Motor neuron (in vitro differentiated cells): ENCODE measurements around the gene KCTD19. TPM values are rescaled to one million over a fixed set of nuclear protein-coding genes. Genes with fewer than 3 reads are reported as not detected.
"Not testable (repeated sequence)": the region's sequence is repeated elsewhere in the genome, so short reads cannot be mapped to it uniquely, and the experiment has no call there.

Experiments
- ATAC-seq, 8 experiments: fragments of 200-7000 bp; cut with Tn5 transposase; replicated peaks in 6 of 8; 2 replicates each; pipeline ENCODE4 v1.8.0; 2021; ENCODE audit warnings: mild to moderate bottlenecking in 8 of 8, moderate library complexity in 8 of 8
- H3K27ac ChIP-seq, 2 donors: fragments of 250-450 bp; sonication (Bioruptor Pico); 2 replicates each; pipeline ENCODE4 v1.9.0; 2021; ENCODE audit warnings: antibody characterized with exemption in 2 of 2, mild to moderate bottlenecking in 2 of 2, moderate library complexity in 1 of 2
- H3K4me1 ChIP-seq, 2 donors: fragments of 250-450 bp; sonication (Bioruptor Pico); replicated peaks in 1 of 2; 2 replicates each; pipeline ENCODE4 v1.6.1; 2021; ENCODE audit warnings: antibody characterized with exemption in 2 of 2, mild to moderate bottlenecking in 2 of 2, moderate library complexity in 1 of 2
- H3K4me3 ChIP-seq, 5 donors: fragments of 250-450 bp; sonication (Bioruptor Pico); 2 replicates each; pipeline ENCODE4 v1.9.0; 2021; ENCODE audit warnings: antibody characterized with exemption in 5 of 5, mild to moderate bottlenecking in 5 of 5, moderate library complexity in 4 of 5
- WGBS, 10 experiments: fragments of 450-650 bp; shearing (Covaris generic); methylation state at CpG; one replicate each; pipeline ENCODE4 v1.0.0; 2022; 5-methylcytosine and 5-hydroxymethylcytosine counted together
- in situ Hi-C, 9 experiments: fragments of 400-800 bp; cut with MboI; loops; one replicate each; pipeline ENCODE4 v1.15.0; 2021; ENCODE audit warnings: low sequenced_read_pairs in 9 of 9, low pct_unique_long_range_greater_than_20kb in 2 of 9; ENCODE audit not compliant: unreplicated experiment in 9 of 9
- total RNA-seq, 8 experiments: library from RNA; unstranded; fragments of 300-600 nt; gene quantifications; 2 replicates each; pipeline versions ENCODE4 v1.2.3 to v1.2.4, GENCODE V29; 2022

KCTD19 gene
- 1 to 10 TPM in 3 of 8 experiments, under 1 TPM in 5; 0.15 to 1.8 (median 0.90) TPM for total RNA-seq

DNA sequence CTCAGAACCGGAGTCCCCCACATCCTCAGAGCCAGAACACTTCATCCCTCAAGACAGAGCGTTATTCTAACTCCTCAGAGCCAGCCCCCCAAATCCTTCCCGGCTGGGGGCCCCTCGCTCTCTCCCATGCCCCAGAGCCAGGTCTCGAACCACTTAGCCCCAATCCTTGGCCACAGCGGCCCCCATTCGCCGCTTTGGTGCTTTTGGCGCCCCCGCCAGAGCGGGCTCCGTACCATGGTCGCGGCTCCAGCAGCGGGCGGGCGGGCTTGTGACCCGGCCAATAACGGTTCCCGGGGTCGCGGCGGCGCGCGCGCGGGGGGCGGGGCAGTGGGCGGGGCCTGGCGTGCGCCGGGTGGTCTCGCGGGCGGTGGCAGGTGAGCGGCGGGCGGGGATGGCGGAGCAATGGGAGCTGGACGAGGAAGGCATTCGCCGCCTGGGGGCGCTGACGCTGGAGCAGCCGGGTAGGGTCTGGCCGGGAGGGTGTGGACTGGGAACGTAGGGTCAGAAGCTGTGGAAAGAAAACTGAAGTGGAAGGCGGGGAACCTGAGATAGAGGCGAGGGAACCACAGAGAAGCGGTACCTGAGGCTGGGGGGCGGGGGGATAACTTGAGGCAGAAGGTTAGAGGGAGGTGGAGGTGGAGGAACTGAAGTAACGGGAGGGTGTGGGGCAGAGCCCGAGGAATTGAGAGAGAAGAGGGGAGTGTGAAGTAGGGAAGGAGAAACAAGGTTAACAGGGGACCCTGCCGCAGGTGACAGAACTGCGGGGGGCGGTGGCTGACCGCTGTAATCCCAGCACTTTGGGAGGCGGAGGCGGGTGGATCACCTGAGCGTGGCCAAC is at the start of gene KCTD19, which contains the start of gene LRRC36:
KCTD19 (minus strand) TSS at position 270 of the 838 bp plus-strand sequence; CDS start at position 236, 34 bp downstream.
LRRC36 (plus strand) TSS at position 344 of the 838 bp plus-strand sequence; CDS start at position 392, 48 bp downstream.
- H3K27ac ChIP-seq, result peak within 1 kb of the TSS in 1 of 2 donors; percentile 15
- H3K4me1 ChIP-seq, result peaks cover 0 to 8% of the 10 kb centered on the region in 2 donors
- peak within 1 kb of the TSS; percentile 29 to 44 (median 33) for H3K4me3 ChIP-seq
- 0 to 60% (median 29%) methylated on average over 1 to 4 of the region's 61 CpGs; no CpG with 5 or more reads in 6 of the 10 experiments for WGBS, 10 experiments
- ATAC-seq, result peak; percentile 85 to 99 (median 99)
- in situ Hi-C loops, result no loop called here

DNA sequence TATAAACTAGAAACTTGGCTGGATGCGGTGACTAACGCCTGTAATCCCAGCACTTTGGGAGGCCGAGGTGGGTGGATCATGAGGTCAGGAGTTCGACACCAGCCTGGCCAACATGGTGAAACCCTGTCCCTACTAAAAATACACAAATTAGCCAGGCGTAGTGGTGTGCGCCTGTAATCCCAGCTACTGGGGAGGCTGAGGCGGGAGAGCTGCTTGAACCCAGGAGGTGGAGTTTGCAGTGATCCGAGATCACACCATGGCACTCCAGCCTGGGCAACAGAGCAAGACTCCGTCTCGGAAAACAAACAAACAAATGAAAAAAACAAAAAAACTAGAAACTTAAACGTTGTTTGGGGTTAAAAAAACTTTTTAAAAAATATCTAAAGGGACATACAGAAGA is 49.5 kb upstream of the KCTD19 start:
- ATAC-seq, H3K4me3 ChIP-seq, H3K27ac ChIP-seq, in situ Hi-C loops, H3K4me1 ChIP-seq: not testable (repeated sequence)
- WGBS, 10 experiments, result 0 to 93% (median 86%) methylated on average over 1 to 11 of the region's 11 CpGs

DNA sequence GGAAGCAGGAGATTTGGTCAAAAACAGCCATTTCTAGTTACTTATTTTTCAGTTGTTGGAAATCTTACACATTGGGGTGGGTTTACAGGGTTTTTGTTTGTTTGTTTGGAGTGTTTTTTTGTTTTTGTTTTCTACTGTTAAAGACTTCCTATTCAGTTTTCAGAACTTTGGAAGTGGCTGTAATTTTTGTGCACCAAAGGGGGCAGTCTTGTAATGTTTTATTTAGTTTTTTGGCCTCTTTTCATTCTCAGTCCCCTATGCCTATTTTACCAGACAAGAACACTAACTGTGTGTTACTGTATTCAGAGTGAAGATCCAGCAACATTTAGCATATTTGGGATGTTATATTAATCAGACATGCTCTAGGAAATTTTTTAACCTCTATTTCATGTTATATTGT is 46.1 kb upstream of the KCTD19 start:
- in situ Hi-C loops, result no loop called here
- H3K27ac ChIP-seq, result no peak overlapping the region
- no peaks in the 10 kb centered on the region for H3K4me1 ChIP-seq
- peak in 4 of 8 experiments; percentile 26 to 54 (median 44) for ATAC-seq
- H3K4me3 ChIP-seq, result no peak overlapping the region

DNA sequence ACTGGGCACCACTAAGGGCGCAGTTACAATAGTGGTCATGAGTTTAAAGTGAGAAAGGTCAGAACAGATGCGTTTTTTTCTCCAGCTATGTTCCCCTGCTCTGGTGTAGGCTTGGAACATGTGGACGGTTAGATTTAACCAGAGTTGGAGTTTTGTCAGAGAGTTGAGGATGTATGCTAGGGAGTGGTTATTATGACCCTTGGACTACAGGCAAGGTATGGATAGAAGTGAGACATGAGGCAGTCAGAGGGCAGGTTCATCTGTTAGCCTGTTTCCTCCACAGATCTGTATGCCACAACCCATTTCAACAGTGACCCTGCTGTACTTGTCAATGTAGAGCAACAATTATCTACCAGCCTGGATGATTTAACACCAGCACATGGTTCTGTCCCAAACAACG is 44.1 kb upstream of the KCTD19 start:
- Histone ChIP-seq H3K4me1 (no peaks in the 10 kb centered on the region), H3K4me3 (no peak overlapping the region), H3K27ac (no peak overlapping the region)
- WGBS, 10 experiments, result 31 to 100% (median 77%) methylated on average over 1 to 4 of the region's 4 CpGs
- in situ Hi-C loops, result no loop called here
- ATAC-seq, result peak in 1 of 8 experiments; percentile 42

DNA sequence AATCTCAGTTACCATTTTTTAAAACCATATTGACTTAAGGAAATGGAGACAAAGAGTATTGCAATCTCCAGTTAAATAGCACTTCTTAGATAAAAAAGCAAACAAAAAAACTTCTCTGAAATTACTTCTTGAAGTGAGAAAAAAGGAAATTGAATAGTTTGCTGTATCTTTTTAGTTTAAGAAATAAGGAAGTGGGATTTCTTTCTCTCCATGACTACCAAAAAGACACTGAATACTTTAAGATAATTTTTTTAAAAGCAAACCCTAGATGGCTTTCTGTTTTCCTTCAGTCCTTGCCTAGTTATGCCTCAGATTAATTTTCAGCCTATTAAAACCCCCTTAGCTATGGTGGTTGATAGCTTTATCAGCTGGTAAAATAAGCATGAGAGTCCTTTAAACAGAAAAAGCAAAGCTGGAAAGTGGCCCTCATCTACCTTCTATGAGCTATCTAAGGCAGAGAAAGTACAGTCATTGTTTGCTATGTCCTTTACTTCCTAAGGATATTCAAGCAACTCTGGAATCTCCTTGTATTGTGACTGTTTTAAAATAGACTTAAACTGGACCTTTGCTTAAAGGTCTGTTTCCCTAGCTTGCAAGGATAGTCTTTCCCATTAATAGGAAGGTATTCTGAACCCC is 38.2 kb upstream of the KCTD19 start:
- peaks cover 0 to 11% of the 10 kb centered on the region in 2 donors for H3K4me1 ChIP-seq
- in situ Hi-C loops, result no loop called here
- no peak for ATAC-seq
- no peak overlapping the region for H3K27ac ChIP-seq
- no peak overlapping the region for H3K4me3 ChIP-seq

DNA sequence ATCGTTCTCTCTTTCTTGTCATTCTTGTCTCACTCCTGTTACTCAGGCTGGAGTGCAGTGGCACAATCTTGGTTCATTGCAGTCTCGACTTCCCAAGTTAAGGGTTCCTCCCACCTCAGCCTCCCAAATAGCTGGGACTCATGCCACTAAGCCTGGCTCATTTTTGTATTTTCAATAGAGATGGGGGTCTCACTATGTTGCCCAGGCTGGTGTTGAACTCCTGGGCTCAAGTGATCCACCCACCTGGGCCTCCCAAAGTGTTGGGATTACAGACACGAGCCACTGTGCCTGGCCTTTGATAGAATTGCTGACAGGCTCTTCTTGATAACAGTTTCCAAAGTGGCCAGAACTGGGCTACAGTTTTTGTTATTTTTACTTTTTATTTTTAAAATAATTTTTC is 34.5 kb upstream of the KCTD19 start:
- H3K4me3 ChIP-seq, result no peak overlapping the region

DNA sequence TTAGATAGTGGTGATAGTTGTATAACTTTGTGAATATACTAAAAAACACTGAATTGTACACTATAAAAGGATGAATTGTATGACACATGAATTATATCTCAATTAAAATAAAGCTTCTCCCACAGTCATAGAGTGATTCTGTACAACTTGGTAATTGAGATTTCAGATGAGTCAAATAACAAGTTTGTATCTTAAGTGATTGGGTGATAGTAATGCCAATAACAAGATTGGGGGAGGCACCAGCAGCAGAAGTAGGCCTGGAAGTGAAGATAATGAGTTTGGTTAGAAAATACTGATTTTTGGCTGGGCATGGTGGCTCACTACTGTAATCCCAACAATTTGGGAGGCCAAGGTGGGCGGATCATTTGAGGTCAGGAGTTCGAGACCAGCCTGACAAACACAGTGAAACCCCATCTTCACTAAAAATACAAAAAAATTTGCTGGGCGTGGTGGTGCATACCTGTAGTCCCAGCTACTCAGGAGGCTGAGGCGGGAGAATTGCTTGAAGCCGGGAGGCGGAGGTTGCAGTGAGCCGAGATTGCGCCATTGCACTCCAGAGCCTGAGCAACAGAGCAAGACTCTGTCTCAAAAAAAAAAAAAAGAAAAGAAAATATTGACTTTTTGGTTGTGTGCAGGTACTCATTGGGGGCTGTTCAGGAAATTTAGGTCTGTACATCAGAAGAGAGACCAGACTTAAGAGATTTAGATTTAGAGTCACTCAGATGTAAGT is 33.2 kb upstream of the KCTD19 start:
- in situ Hi-C loops, H3K27ac ChIP-seq, ATAC-seq, H3K4me3 ChIP-seq: not testable (repeated sequence)
- WGBS, 10 experiments, result 74 to 100% (median 93%) methylated on average over 2 to 7 of the region's 8 CpGs
- H3K4me1 ChIP-seq, result peaks cover 4 to 26% of the 10 kb centered on the region in 2 donors

More for the DNA sequence above, 34.5 kb upstream of the KCTD19 start:
- WGBS, 10 experiments, result 33 to 100% (median 83%) methylated on average over 1 to 3 of the region's 3 CpGs; no CpG with 5 or more reads in 2 of the 10 experiments
- Histone ChIP-seq H3K27ac (no peak overlapping the region), H3K4me1 (peaks cover 4 to 22% of the 10 kb centered on the region in 2 donors)
- in situ Hi-C loops, result no loop called here
- no peak for ATAC-seq

DNA sequence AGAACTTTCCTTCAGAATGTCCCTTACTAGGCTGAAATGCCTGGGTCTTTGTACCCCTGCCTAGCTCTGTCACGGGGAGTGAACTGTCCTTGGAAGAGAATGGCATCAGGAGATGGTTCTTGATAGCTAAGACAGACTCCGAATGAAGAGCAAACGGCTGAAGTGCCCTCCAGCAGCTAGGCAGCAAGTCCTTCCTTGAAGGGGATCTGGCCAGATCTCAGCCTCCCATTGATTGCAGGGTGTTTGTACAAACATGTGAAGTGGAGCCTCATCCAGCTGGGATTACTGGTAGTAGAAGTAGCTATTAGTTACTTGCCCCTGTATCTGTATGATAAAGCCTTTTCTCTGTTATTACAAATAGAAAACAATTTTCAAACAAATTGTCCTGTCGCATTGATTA is 31.0 kb upstream of the KCTD19 start:
- H3K4me1 ChIP-seq, result peaks cover 4 to 15% of the 10 kb centered on the region in 2 donors
- no peak for ATAC-seq
- no peak overlapping the region for H3K27ac ChIP-seq
- no peak overlapping the region for H3K4me3 ChIP-seq
- 13 to 100% (median 72%) methylated on average over 1 to 4 of the region's 4 CpGs; no CpG with 5 or more reads in 2 of the 10 experiments for WGBS, 10 experiments
- in situ Hi-C loops, result no loop called here

DNA sequence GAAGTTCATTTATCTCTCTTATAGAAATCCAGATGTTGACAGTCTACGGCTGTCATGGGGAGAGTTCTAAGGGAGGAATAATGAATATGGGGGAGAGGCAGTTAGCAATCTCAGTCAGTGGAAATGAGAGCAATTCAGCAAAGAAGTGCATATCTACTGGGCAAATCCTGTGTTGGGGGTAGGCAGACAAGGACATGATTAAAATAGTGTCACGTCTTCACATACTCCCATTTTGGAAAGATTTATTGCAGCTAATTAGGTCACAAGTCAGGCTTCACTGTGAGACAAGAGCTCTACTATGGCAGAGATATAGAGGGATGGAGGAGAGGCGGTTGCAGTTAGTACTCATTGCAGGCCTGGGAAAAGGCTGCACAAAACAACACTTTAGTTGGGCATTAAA is 29.9 kb upstream of the KCTD19 start:
- H3K4me3 ChIP-seq, result no peak overlapping the region
- ATAC-seq, result peak in 6 of 8 experiments; percentile 34 to 98 (median 91)
- in situ Hi-C loops, result no loop called here
- WGBS, 10 experiments, result 11 to 80% (median 40%) methylated on average over 1 to 3 of the region's 3 CpGs; no CpG with 5 or more reads in 1 of the 10 experiments
- H3K27ac ChIP-seq, result no peak overlapping the region
- H3K4me1 ChIP-seq, result peaks cover 4 to 15% of the 10 kb centered on the region in 2 donors

DNA sequence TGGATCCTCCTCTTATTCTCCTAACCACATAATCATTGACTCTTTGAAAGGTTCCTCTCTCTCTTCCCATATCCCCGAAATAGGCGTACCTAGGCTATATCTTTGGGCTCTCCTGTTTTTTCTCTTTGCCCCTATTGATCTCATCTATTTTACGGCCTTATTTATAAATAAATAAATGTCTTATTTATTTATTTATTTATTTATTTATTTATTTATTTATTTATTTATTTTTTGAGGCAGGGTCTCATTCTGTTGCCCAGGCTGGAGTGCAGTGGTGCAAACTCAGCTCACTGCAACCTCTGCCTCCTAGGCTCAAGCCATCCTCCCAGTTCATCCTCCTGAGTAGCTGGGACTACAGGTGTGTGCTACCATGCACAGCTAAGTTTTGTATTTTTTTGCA is 25.9 kb upstream of the KCTD19 start:
- H3K4me3 ChIP-seq, ATAC-seq, H3K27ac ChIP-seq, in situ Hi-C loops: not testable (repeated sequence)
- WGBS, 10 experiments, result 81 to 100% (median 100%) methylated on average over 1 to 3 of the region's 3 CpGs
- peaks cover 4 to 15% of the 10 kb centered on the region in 2 donors for H3K4me1 ChIP-seq

DNA sequence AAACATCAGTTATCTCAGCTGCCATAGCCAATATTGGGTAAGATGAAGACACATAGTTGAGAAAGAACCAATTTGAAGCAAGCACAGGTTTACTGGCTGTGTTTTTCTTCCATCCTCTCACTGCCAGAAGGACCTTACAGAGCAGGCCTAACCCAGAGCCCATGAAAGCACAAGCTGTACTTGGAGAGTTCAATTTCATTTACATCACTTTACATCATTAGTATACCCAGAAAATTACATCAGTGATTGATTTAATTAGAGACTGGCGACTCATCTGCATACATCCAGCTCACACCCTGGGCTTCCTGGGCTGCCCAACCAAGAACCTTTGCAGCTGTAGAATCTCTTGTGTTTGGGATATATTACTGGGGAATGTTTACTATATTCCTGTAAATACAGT is 23.8 kb upstream of the KCTD19 start:
- ATAC-seq, result peak in 5 of 8 experiments; percentile 26 to 63 (median 47)
- H3K4me1 ChIP-seq, result no peaks in the 10 kb centered on the region
- H3K27ac ChIP-seq, result no peak overlapping the region
- WGBS, 10 experiments, result 80 to 100% (median 82%) methylated on average over 1 of the region's 1 CpG; no CpG with 5 or more reads in 5 of the 10 experiments
- in situ Hi-C loops, result no loop called here
- H3K4me3 ChIP-seq, result no peak overlapping the region

DNA sequence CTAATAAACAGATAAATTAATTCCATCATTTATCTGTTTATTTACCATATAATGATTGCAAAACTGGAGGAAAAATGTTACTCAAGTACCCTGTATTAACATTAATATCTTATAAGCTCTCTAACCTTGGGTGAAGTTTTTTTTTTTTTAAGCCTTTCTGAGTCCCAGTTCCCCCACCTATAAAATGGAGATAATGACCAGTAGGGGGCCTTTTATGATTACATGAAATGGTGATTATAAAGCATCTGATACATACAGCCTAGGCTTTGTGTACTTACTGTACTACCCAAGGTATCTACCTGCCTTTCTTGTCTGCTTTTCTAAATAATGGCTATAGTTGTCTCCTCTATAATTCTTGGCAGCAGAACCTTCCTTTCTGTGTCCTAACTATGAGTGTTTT is 22.6 kb upstream of the KCTD19 start:
- H3K4me1 ChIP-seq, result no peaks in the 10 kb centered on the region
- peak in 3 of 8 experiments; percentile 41 to 67 (median 41) for ATAC-seq
- in situ Hi-C loops, result no loop called here

DNA sequence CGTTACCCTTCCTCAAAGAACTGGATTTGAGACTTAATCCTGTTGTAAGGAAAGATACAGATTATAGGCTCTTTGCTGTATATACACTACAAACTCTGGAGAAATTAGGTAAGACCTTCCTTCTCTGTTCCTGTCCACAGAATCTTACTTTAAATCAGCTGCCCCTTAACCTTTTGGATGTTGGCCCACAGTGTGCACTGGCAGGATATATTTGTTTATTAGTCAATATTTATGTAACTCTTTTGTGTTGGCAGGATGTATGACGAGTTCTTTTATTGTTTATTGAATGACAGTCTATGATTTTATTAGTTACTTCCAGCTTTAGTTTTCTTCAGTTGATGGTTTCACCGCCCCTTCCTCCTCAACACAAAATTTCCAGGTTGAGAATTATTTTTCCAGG is 19.8 kb upstream of the KCTD19 start:
- Histone ChIP-seq H3K4me1 (no peaks in the 10 kb centered on the region), H3K27ac (no peak overlapping the region), H3K4me3 (no peak overlapping the region)
- in situ Hi-C loops, result no loop called here
- no peak for ATAC-seq
- 50 to 96% (median 85%) methylated on average over 2 to 3 of the region's 3 CpGs for WGBS, 10 experiments

More for the DNA sequence above, 22.6 kb upstream of the KCTD19 start:
- no peak overlapping the region for H3K27ac ChIP-seq
- H3K4me3 ChIP-seq, result no peak overlapping the region
